NCI-H2029 (cell line): ENCODE measurements around the gene TRIO.
"Not testable (repeated sequence)": the region's sequence is repeated elsewhere in the genome, so short reads cannot be mapped to it uniquely, and the experiment has no call there.

Experiments
- DNase-seq: peaks from one replicate; lab custom pipeline; 2025; lab: John Stamatoyannopoulos, UW

TRIO gene

DNA sequence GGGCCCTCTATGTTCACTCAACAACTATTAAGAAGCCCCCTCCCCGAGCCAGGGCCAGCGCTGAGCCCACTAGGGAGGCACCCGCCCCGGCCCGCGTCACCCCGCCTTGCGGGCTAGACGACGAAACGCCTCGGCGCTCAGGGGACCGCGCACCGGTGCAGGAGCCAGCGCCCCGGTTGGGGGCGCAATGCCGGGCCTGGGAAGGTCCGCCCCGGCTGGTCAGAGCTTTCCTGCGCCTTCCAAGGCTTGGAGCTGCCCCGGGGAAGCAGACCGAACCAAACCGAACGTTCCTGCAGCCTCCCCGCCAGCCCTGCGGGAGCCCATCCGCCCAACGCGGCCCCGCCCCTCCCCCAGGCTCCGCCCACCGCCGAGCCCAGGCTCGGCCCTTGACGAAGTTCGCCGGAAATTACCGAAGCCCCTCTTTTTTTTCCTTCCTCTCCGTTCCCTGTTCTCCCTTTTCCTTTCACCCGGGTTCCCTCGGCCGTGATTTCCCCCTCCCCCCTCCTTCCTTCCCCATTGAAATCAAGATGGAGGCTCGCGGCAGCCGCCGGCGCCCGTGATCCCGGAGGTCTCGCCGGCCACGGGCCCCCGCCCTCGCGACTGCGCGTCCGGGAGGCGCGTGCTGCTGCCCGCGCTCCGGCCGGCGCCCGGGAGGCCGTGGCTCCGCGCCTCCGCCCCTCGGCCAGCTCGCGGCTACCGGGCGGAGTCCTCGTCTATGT lies at the start of gene TRIO:
Gene TRIO, plus strand, starts transcription at position 516 of the 719 bp plus-strand sequence. CDS start 384 bp downstream, outside the sequence.
- peak; percentile 84 for DNase-seq

DNA sequence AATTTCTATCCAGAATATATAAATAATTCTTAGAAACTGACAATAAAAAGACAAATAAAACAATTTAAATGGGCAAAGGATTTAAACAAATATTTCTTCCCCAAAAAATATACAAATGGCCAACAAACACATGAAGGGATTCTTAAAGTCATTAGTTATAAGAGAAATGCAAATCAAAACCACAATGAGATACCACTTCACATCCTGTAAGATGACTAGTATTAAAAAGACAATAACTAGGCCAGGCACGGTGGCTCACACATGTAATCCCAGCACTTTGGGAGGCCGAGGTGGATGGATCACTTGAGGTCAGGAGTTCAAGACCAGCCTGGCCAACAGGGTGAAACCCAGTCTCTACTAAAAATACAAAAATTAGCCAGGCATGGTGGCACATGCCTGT lies 45.8 kb upstream of the TRIO start:
- DNase-seq: not testable (repeated sequence)

DNA sequence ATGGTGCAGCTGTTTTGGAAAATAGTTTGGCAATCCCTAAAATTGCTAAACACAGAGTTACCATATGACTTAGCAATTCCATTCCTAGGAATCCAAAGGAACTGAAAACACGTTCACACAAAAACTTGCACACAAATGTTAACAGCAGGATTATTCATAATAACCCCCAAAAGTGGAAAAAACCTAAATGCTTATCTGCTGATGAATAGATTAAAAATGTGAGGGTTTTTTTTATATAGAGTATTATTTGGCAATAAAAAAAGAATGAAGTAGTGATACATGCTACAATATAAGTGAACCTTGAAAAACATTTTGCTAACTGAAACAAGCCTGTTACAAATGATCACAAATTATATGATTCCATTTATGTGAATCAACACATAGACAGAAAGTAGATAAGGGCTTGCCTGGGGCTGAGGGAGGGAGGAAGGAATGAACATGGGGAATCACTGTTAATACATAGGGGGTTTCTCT lies 45.1 kb upstream of the TRIO start:
- DNase-seq: no peak

DNA sequence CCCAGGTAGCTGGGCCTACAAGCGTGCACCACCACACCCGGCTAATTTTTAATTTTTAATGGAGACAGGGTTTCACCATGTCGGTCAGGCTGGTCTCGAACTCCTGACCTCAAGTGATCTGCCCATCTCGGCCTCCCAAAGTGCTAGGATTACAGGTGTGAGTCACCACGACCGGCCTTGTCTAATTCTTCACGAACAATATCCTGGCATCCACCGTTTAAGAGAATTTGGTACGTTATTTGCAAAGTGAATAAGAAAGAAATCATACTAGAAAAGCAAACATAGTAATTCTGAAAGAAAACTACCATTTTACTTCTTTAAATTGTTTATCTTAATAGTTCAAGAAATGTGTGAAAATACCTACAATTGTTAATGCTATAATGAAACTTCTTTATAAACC lies 42.9 kb upstream of the TRIO start:
- DNase-seq: no peak

DNA sequence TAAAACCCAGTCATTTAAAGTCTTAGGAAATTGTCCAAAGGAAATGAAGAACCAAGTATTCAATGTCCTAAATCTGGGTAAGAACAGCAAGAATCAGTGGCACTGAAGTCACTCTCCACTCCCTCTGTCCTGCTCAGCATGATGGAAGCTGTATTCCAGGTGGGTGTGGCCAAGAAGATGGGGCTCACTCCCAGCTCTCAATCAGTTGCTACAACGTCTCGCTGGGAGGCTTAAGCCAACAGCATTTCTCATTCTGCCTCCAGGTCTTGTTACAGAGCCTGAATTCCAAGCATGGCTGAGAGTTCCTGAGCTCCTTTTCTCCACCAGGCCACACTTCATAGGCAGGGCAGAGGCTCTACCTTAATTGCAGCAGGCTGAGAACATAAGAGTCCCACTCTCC lies 41.2 kb upstream of the TRIO start:
- DNase-seq: no peak

DNA sequence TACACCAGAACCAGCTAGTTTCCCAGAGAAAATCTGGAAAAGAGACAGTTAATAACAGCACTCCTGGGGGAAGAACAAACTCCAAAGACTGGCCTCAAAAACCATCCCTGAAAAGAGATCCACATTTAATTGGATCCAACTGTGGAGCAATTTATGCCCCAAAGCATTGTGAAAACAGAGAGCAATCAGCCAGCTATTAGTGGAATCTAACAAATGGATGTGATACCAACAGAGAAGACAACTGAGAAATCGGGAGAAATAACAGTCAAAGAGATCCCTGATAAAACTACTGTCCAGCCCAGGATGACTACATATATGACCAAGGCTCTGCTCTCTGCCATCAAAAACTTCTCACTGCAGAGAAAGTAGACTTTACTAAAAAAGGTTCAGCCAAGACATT lies 40.5 kb upstream of the TRIO start:
- no peak for DNase-seq

DNA sequence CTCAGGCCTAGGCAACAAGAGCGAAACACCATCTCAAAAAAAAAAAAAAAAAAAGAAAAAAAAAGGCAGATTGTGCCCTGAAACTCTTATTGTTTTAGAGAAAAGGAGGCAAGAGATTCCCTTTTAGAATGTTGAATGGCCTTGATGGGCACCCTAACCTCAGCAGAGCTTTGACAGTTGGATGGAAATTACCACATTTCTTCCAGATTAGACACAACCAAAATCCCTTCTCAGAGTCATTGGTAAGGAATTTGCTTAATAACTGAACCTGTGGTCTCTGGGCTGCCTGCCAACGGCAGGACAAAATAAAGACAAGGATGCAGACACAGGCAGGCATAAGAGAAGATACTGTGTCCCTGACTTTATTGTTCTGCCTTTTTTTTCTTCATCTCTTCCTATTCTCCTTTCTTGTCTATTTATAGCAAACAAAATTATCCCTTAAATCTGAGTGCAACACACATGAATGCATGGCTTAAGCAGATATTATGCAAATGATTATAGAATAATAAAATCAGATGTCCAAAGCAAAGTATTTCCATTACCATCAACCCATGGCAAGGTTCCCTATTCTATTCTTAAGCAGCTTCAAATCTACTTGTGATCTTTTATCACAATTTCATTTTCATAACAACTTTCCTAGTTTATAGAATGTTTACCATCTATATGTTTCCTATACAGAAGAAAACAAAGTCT lies 37.3 kb upstream of the TRIO start:
- DNase-seq: no peak

DNA sequence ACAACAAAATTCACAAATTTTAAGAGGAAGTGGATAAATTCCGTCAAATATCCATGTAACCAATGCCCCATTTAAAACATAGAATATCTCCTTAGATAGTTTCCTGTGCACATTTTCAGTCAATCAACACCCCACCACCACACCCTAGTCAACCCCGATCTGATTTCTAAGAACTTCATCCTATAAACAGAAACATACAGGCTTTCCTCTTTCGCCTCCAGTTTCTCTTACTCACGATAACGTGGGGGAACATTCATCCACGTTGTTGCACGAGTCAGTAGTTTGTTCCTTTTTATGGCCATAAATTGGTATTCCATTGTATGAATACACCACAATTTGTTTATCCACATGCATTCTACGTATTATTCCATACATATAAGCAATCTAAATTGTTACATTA lies 35.6 kb upstream of the TRIO start:
- no peak for DNase-seq

DNA sequence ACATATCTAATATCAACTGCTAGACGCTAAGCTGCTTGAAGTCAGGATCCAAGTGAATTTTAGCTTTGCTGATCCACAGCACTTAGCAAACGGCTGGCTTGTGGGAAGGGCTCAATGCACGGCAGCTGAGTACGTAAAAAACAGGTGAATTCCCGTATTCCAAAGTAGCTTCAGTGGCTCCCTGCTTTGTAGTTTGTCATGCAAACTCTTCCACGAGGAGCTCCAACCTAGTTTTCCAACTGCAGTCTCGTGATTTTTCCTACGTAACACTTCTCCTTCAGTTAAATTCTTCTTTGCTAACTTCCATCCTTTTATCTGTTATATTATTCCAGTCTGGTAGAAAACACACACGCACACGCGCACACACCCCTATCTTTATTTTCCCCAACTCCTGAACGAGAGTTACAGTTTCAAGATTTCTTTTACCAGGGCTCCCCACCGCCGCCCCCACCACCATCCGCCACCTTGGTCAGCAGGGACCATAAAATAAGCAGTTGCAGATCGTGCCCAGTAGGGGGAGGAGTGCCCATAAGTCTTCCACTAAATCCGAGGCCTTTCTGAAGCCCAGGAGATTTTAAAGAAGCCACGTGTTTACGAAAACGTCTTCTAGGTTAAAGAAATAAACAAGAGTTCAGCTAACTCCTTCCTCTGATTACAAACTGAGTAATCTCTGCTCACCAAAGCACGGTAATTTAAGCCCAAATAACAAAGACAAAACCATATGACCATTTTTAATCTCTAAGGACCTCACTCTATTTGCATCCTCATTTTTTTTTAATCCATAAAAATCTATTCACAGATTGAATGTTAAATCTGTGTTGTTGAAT lies 34.8 kb upstream of the TRIO start:
- peak; percentile 33 for DNase-seq

DNA sequence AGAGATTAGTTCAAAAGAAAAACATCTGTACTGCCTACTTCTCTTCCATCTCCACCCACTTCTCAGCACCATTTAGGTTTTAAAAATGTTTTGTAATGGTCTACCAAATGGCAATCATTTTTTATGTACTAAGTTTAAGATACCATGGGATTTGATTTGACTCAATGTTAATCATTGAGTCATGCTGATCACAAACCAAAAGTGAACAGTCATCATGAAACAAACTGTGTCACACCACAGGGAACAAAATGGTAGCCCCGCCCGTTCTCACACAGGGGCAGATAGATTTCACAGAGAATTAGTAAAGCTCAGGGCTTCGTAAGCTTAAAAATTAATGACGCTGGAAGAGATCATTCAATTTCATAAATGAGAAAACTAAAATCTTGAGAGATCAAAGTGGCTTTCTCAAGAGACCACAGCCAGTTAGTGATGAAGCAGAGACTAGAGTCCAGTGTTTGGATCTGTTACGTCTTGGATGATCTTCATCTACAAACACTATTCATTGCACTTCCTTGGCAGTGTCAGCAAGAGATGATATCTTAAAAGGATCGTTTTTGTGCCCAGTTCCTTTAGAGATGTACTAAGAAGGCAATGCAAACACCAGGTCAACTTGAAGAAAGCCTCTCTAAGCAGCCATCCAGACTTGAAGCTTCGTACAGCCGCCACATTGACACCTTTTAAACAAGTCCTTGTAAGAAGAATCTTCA lies 33.9 kb upstream of the TRIO start:
- DNase-seq: no peak

DNA sequence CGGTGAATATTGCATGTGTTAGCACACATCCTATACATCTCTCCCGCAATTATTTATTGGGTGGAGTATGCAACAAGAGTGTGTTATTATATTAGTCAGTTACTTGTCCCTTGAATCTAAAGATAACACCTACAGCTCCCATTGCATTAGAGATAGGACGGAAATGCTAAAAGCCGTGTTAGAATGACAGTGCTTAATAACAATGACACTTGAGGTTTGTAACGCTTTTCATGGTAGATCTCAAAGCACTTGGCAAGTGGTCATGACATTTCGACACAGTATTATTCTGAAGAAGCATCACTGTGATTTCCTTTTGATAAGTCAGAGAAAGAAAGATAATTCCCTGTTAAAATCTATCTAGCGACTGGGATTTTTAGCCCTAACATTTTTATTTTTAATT lies 33.4 kb upstream of the TRIO start:
- no peak for DNase-seq

DNA sequence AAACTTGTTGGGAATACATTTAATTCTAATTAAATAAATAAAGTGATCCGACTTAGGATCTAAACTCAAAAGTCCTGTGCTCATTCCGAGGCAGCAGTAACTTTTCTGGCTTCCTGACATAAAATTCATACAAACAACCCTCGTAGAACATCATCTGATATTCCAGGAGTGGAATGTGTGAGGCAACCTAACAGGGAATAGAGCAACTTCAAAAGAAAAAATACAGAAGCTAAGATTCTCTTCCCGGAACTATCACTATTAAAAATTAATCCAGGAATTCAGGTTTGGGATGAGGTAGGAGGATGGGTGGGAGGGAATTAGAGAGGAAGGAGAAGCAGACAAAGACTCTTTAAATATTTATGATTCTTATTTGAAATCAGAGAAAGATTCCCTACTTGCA lies 32.9 kb upstream of the TRIO start:
- DNase-seq: no peak

DNA sequence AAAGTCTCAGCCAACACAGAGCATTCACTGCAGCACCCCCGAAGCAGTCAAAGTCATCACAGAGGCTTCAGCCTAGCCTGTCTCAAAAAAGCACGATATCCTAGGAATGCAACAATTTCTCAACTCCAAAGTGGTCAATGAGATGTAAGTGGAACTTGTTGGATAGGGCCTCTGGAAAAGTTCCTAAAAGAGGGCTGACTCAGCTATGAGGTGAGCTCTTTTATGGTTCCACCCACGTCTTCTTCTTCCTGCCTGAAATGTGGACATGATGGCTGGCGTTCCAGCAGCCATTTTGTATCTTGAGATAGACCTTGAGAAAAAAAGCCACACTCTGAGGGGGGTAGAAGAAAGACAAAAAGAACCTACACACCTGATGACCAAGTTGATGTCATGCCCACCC lies 32.5 kb upstream of the TRIO start:
- DNase-seq: no peak

DNA sequence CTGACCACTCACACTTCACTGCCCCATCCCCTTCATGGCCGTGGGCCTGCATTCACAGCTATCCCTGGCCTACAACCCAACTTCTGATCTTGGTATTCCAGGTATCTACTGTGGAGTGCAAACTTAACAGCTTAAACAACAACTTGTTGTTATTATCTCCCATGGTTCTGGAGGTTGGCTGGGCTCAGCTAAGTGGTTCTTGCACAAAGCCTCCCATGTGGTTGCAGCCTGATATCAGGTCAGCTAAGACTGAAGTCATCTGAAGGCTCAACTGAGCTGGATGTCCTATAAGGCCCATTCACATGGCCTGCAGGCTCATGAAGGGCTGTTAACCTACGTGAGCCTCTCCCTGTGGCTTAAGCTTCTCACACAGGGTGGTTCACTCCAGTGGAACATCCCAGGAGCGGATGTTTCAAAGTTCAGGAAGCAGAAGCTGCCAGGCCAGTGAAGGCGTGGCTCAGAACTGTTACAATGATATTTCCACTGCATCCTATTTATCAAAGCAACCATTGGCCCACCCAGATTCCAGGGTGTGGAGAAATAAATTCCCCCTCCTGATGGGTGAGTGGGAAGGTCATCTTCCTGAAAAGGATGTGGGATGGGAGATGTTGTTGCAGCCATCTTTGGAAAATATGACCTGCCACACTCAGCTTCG lies 30.0 kb upstream of the TRIO start:
- DNase-seq: no peak

DNA sequence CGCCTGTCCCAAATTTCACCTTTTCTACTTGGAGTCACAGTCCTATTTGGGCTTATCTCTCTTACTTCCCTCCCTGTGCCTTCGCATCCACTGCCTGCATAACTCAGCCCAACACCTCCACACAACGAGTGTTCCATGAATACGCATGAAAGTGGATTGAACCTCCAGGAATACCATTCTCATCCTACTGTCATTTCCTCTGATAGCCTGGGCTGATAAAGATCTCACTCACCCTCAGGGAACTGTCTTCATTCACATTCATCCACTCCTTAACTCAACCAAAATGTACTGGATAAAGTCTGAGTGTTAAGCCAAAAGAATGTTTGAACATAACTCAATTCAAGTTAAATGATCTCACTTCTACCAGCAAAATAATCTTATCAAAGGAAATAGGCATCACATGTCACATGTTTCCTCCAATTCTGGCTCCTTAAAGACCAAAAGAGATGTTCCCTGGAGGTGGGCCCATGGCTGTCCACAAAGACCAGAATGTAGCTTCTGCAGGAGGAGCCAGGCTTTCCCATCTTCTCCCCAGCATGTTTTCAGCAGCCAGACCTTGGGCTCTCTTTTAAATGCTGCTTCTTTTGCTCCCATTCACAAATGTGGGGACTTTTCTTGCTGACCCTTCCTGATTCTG lies 28.4 kb upstream of the TRIO start:
- DNase-seq: no peak

DNA sequence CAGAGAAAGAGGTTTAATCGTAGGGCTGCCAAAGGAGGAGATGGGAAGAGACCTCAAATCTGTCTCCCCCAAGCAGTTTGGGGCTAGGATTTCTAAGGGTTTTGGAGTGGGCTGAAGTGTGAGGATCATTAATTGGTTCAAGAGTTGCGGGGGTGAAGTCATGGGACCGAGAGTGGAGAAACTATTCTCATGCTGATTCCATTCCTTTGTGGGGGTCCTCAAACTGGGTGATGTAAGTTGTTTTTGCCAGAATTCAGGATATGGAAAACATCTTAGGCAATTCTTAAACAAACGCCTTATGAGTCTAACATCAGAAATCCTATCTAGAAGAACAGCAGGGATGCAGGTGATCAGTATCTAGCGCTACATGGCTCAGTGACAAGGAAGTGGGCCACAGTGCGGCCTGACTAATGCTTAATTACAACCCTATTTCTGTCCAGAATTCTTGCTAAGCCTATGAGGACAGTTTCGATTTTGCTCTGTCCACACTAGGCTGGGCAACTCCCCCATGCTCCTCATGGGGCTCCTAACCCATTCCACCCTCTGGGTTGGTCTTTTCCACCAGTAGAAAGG lies 27.7 kb upstream of the TRIO start:
- DNase-seq: no peak

DNA sequence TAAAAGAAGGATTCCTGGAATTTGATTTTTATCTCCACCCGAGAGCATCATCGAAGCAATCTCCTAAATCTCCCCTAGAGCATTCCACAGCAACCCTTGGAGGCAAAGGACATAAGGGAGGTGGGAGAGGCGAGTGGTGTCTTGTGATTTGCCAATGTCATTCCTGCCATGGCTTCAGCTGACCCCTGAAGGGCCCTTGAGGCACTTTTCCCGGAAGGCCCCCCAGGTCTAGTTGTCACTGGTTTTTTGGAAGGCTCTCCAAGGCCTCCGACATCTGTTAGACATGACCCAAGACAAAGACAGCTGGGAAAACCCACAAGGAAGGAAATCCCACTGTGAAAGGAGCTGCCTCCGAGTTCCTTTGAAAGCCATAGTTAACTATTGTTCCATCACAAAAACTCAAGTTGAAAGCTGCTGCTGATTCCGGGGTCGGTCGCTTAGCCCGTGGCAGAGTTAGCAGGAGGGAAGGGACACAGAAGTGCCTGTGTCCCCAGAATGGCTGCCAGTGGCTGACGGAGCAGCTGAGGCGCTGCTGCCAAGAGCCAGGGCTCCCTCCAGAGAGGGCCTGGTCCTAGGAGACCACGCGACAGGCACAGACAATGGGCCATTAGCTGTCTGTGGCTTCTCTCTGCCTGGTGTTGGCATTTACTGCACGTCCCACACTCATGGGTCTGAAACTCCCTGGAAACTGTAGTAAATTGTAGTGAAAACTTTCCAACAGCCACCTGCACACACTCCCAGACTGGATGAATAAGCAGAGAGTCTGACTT lies 24.4 kb upstream of the TRIO start:
- DNase-seq: no peak

DNA sequence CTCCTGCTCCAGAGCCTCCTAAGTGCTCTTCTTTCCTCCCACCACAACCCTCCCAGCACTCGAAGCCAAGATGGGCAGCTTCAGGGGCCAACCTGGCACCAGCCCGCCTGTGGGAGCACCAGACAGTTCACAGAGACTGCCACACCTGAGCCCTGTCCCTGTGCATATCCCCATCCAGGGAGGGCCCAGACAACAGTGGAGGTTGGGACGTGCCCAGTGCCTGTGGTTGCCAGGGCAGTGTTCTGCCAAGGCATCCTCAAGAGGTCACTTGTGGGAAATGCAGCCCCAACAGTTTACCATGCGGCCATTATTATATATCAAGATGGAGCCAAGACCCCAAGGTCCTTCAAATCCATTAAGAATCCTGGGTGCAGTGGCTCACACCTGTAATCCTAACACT lies 23.0 kb upstream of the TRIO start:
- no peak for DNase-seq

DNA sequence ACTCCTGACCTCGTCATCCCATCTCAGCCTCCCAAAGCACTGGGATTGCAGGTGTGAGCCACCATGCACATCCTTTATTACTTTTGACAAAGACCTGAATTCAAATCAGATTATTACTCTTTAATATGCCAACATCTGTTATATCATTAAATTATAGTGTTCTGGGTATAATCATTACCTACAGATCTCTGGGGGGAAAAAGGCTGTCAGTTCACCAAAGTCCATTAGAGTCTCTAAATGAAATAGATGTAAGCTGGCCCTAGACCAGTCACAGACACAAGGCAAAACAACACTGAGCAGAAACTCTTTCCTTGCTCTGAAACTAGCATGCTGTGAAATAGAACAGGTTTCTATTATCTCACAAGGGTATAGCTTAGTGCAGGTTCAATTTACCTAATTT lies 21.6 kb upstream of the TRIO start:
- no peak for DNase-seq

DNA sequence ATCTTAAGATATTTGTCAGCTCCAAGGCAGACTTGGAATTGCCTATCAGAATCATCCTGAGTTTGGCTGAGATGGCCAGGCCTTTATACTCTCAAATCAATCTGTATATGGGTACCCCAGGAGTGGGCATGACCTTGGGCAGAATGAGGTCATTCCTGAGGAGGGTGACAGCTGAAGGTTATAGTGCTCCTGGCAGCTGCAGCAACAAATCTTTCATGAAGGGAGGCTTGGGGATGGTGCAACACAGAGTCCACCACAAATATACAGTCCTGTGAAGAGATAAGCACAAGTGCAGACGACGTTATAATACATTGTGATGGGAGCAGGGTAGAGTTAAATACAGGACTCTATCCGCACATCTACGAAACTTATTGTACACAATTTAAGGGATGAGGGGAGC lies 21.1 kb upstream of the TRIO start:
- DNase-seq: no peak
